HG02798 (cell line): ENCODE results near the gene MRPS35.

Source experiments
- ATAC-seq: cut with Tn5 transposase; IDR thresholded peaks from one replicate; pipeline ENCODE4 v1.9.1; 2021; ENCODE audit warnings: mild to moderate bottlenecking; ENCODE audit not compliant: unreplicated experiment, poor library complexity

MRPS35 gene

DNA sequence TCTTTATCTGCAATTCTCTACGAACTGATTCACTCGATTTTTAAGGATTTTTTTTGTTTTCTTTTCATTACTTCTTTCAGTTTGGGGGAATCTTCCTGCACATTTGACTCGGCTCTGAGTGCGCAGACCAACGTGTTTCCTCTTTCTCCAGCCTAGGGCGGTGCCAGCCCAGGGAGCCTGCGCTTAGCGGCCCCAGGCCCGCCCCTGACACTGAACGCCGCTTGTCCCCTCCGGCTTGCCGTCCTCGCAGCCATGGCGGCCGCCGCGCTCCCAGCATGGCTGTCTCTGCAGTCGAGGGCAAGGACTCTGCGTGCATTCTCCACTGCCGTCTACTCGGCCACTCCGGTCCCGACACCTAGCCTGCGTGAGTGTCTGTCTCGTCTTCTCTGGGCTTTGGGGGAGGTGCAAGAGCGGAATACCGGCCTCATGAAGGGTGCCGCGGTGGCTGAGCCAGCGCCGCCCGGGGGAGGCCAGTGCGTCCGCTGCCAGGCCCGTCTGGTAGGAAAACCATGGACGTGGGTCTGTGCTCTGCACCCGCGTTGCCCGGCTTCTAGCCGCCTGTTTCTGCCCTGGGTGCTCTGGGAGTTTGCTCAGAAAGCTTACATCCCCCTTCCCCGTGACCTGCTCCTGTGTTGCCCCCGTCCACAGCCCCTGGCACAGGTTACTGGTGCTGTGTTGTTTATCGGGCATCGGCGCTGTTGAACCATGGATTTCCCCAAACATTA is at the start of gene MRPS35:
Gene MRPS35, plus strand, starts transcription at position 241 of the 725 bp plus-strand sequence. Its CDS starts 12 bp downstream, at position 253.
- ATAC-seq: peak; percentile 97

DNA sequence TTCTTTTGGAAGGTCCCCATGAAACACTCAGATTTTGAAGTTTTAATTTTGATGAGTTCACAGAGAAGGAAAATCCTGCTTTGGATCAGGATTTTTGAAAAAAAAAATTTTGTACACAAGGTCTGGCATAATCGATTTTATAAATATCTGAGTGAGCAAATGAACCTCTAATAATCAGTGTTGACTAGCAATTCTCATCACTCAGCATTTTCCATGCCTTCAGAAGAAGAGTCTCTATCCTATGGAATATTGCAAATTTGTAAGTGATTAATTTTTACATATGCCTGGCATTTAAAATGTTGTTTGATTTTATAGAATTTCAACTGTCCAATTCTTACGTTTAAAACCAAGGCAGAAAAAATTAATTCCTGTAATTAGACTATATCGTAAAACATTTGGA is 44.9 kb upstream of the MRPS35 start:
- no peak for ATAC-seq

DNA sequence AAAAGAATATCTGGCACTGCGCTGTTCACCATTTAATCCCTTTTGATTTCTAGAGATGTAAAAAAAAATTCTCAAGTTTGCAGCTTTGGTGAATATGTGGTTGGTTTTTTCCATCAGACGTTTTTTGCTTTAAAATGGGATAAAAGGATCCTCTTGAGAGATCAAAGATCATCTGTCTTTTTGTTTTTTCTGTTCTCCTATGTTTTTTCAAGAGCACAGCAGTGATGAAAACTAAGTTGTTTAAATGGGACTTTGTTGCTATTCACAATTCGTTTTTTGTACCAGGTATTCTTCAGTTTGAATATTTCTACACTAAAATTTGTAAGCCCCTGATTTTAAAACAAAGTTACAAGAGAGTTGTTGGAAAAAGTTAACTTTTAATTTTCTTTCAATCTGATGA is 44.1 kb upstream of the MRPS35 start:
- no peak for ATAC-seq

GRCh38 chr12:27667540-27667939 is 43.1 kb upstream of the MRPS35 start:
- ATAC-seq: no peak

GRCh38 chr12:27672051-27672450 is 38.6 kb upstream of the MRPS35 start:
- no peak for ATAC-seq

GRCh38 chr12:27672643-27673042 is 38.0 kb upstream of the MRPS35 start:
- ATAC-seq: no peak

GRCh38 chr12:27673101-27673718 is 37.4 kb upstream of the MRPS35 start:
- ATAC-seq: no peak

GRCh38 chr12:27674989-27675388 is 35.6 kb upstream of the MRPS35 start:
- no peak for ATAC-seq

- no peak for ATAC-seq
Measured at GRCh38 chr12:27680619-27681018, 30.0 kb upstream of the MRPS35 start.

DNA sequence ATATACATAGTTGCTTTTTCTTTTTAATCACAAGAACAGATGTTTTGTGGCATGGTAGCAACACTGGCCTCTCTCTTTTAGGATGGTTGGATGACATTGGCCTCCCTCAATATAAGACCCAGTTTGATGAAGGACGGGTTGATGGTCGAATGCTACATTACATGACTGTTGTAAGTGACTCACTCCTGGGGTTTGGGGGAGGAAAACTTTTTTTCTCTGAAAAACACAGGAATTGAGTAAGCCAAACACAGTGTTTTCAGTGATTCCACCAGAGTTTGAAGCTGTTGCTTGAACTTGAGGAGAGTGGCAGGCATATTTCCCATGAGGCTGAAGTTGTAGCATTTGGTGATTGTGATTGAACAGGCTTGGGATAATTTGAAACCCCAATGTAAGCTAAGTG is 28.1 kb upstream of the MRPS35 start:
- ATAC-seq: no peak

GRCh38 chr12:27685274-27685673 is 25.4 kb upstream of the MRPS35 start:
- no peak for ATAC-seq

GRCh38 chr12:27686147-27686546 is 24.5 kb upstream of the MRPS35 start:
- ATAC-seq: no peak

- no peak for ATAC-seq
Measured at GRCh38 chr12:27688671-27689070, 22.0 kb upstream of the MRPS35 start.

- ATAC-seq: no peak
Measured at GRCh38 chr12:27689558-27690180, 21.0 kb upstream of the MRPS35 start.

DNA sequence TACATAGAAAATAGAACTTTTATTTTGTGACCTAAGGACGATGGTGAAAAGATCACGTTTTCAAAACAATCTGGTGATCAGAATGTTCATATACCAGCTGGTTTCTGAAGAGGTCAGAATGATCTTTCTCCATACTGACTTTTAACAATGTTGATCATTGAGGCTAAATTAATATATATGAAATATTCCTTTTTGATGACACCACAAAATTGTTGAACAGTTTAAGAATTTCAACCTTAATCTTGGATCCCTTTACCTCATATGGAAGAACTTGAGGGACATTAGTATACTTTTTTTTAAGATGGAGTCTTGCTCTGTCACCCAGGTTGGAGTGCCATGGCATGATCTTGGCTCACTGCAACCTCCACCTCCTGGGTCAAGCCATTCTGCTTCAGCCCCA is 17.2 kb upstream of the MRPS35 start:
- no peak for ATAC-seq

DNA sequence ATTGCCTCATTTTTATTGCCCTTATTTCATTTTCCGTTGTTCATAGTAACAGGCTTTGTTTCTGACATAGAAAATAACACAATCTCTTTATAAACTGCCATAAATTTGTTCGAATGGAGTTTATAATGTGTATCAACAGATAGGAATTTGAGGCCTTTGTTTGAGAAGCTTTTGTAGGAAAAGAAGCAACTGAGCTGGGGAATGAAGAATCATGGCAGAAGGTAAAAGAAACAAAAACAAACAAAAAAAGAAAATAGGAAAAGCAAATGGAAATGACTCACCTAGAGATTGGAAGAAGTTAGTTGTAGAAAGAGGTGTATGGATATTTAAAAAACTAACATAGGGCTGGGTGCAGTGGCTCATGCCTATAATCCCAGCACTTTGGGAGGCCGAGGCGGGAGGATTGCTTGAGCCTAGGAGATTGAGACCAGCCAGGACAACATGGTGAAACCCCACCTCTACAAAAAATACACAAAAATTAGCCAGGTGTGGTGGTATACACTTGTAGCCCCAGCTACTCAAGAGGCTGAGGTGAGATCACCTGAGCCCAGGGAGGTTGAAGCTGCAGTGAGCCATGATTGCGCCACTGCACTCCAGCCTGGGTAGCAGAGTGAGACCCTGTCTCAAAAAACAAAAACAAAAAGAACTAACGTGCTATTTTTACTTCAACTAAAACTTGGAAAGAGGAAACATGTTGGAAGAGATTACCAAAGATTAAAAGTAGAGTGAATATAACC is 14.9 kb upstream of the MRPS35 start:
- ATAC-seq: no peak

DNA sequence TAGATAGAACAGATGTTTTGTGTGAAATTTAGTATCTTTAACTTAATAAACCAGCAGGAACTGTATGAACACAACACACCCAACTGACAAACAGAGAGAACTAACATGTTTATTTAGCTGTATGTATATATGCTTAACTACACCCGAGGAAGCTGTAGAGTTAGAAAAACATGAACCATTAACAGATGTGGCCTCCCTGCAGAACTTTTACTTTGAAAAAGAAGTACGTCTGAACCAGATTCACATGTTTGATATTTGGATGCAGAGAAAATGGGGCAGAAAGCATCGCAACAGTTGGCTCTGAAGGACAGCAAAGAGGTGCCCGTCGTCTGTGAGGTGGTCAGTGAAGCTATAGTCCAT is 14.4 kb upstream of the MRPS35 start, which contains the start of gene REP15:
Gene REP15, plus strand, starts transcription at position 155 of the 360 bp plus-strand sequence. Its CDS starts 116 bp downstream, at position 271.
- no peak for ATAC-seq

DNA sequence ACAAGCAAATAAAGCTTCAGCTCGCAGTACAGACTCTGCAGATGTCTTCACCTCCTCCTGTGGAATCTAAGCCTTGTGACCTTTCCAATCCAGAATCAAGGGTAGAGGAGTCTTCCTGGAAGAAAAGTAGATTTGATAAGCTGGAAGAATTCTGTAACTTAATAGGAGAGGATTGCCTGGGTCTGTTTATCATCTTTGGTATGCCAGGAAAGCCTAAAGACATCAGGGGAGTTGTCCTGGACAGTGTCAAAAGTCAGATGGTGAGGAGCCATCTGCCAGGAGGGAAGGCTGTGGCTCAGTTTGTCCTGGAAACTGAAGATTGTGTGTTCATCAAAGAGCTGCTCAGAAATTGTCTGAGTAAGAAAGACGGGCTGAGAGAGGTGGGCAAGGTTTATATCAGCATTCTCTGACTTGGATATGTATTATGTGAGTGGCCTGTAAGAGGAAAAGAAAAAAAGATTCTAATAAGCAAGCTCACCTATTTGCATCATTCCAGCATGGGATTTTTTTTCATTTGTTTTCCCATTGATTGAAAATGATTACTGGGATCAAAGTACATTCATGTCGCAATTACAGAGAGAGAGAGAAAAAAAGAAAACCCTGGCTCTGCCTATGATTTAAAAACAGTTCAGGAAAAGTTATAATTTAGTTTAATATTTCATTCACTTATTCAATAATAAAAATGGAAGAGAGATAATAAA is 13.6 kb upstream of the MRPS35 start:
- ATAC-seq: no peak

GRCh38 chr12:27703720-27704452 is 6.7 kb upstream of the MRPS35 start:
- peak; percentile 91 for ATAC-seq

GRCh38 chr12:27705263-27705662 is 5.4 kb upstream of the MRPS35 start:
- ATAC-seq: no peak
